ENCODE data around the gene TNS4. TPM values are rescaled to one million over a fixed set of nuclear protein-coding genes. Genes with fewer than 3 reads are reported as not detected.

TNS4 gene
- total RNA-seq, 1 experiment from 2014 or later: 36.6 TPM

GRCh38 chr17:40493697-40494096 lies 7.7 kb downstream of the TNS4 start (continued):
- no peak for TF ChIP-seq TCF7L2 (IDR thresholded peaks at IDR 0.05; ENCODE audit: borderline replicate concordance, extremely low read depth, insufficient read depth, insufficient read length)
- TF ChIP-seq MAX (IDR thresholded peaks at IDR 0.05): no peak
- TF ChIP-seq POLR2AphosphoS5 (IDR thresholded peaks at IDR 0.05; ENCODE audit: low read depth, low read length): no peak

DNA sequence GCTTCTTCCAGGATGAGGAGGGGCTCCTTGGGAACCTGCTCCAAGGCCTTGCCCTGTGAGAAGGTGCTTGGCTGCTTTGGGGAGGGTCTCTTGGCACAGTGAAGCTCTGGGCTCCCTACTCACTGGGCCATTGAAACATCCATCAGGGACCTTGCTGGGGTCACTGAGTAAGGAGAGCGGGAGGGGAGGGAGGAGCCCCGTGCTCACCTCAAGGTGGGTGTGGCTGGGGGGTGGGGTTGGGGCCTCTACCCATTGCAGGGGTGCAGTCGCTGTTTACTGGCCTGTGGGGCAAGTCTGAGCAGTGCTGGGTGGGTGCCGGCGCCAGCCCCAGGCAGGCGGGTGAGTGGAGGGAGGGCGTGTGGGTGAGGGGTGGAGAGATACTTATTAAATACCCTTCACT lies 9.9 kb downstream of the TNS4 start:
- H3K4me3 ChIP-seq (replicated peaks in 1 of 2; ENCODE audit: low read depth in 1 of 2, low read length in 2 of 2): no peak overlapping the region
- H2AFZ ChIP-seq (ENCODE audit: low read depth, low read length, poor library complexity, severe bottlenecking): no peak overlapping the region
- peaks cover 21 to 50% of the 10 kb centered on the region in 2 experiments for H3K4me1 ChIP-seq (ENCODE audit: control insufficient read depth in 1 of 2, insufficient read depth in 2 of 2, low read length in 2 of 2)
- CTCF ChIA-PET: no interaction called here
- H3K27me3 ChIP-seq (ENCODE audit: insufficient read depth, low read length): no peaks in the 10 kb centered on the region
- TF ChIP-seq TCF7L2 (IDR thresholded peaks at IDR 0.05; ENCODE audit: borderline replicate concordance, extremely low read depth, insufficient read depth, insufficient read length) (no peak), POLR2AphosphoS5 (IDR thresholded peaks at IDR 0.05; ENCODE audit: low read depth, low read length) (no peak)
- RAD21 ChIA-PET (ENCODE audit: low non-redundant PET in 1 of 2, low total read pairs in 2 of 2, uncharacterized antibody in 2 of 2, unreplicated experiment in 2 of 2): no interaction called here
- H3K9ac ChIP-seq (ENCODE audit: low read length): no peak overlapping the region
- peaks cover 22 to 37% of the 10 kb centered on the region in 2 experiments for H3K36me3 ChIP-seq (ENCODE audit: control insufficient read depth in 1 of 2, insufficient read depth in 2 of 2, low read length in 2 of 2)
- POLR2A ChIA-PET: no interaction called here
- H3K27ac ChIP-seq (ENCODE audit: low read depth, low read length): no peak overlapping the region
- H3K9me3 ChIP-seq (ENCODE audit: control insufficient read depth in 1 of 2, insufficient read depth in 1 of 2, low read depth in 1 of 2, low read length in 2 of 2): no peaks in the 10 kb centered on the region
- no TSS peak for BruUV-seq (replicated peaks)
- no peak for DNase-seq (ENCODE audit: low read depth, low spot score)
- intact Hi-C loops (cut with micrococcal nuclease): no loop called here
- ATAC-seq: no peak
- H3K4me2 ChIP-seq (ENCODE audit: low read length): no peak overlapping the region
- no peaks in the 10 kb centered on the region for H3K9me2 ChIP-seq (ENCODE audit: insufficient read depth)
- no peaks in the 10 kb centered on the region for H4K20me1 ChIP-seq (ENCODE audit: insufficient read depth)
- H3K79me2 ChIP-seq (ENCODE audit: insufficient read depth, low read length): peaks cover 18% of the 10 kb centered on the region; the same call in 1 of the 2 replicates

GRCh38 chr17:40490982-40491381 lies 10.4 kb downstream of the TNS4 start:
- H3K36me3 ChIP-seq (ENCODE audit: control insufficient read depth in 1 of 2, insufficient read depth in 2 of 2, low read length in 2 of 2): peaks cover 17 to 32% of the 10 kb centered on the region in 2 experiments
- H3K79me2 ChIP-seq (ENCODE audit: insufficient read depth, low read length): peaks cover 13% of the 10 kb centered on the region; the same call in 1 of the 2 replicates
- ChIA-PET RAD21 (ENCODE audit: low non-redundant PET in 1 of 2, low total read pairs in 2 of 2, uncharacterized antibody in 2 of 2, unreplicated experiment in 2 of 2) (no interaction called here), POLR2A (no interaction called here), CTCF (no interaction called here)
- no peak overlapping the region for H3K4me3 ChIP-seq (replicated peaks in 1 of 2; ENCODE audit: low read depth in 1 of 2, low read length in 2 of 2)
- H3K27ac ChIP-seq (ENCODE audit: low read depth, low read length): no peak overlapping the region
- H3K9ac ChIP-seq (ENCODE audit: low read length): no peak overlapping the region
- H2AFZ ChIP-seq (ENCODE audit: low read depth, low read length, poor library complexity, severe bottlenecking): no peak overlapping the region
- H3K9me2 ChIP-seq (ENCODE audit: insufficient read depth): no peaks in the 10 kb centered on the region
- DNase-seq (ENCODE audit: low read depth, low spot score) (no peak), ATAC-seq (no peak)
- no peaks in the 10 kb centered on the region for H3K27me3 ChIP-seq (ENCODE audit: insufficient read depth, low read length)
- no peaks in the 10 kb centered on the region for H3K9me3 ChIP-seq (ENCODE audit: control insufficient read depth in 1 of 2, insufficient read depth in 1 of 2, low read depth in 1 of 2, low read length in 2 of 2)
- intact Hi-C loops (cut with micrococcal nuclease): no loop called here
- H3K4me2 ChIP-seq (ENCODE audit: low read length): no peak overlapping the region
- no peaks in the 10 kb centered on the region for H4K20me1 ChIP-seq (ENCODE audit: insufficient read depth)
- no TSS peak for BruUV-seq (replicated peaks)
- peaks cover 26 to 55% of the 10 kb centered on the region in 2 experiments for H3K4me1 ChIP-seq (ENCODE audit: control insufficient read depth in 1 of 2, insufficient read depth in 2 of 2, low read length in 2 of 2)
- TF ChIP-seq MAX (IDR thresholded peaks at IDR 0.05) (no peak), SIN3A (IDR thresholded peaks at IDR 0.05; ENCODE audit: low read depth) (no peak), JUND (IDR thresholded peaks at IDR 0.05) (no peak), TCF7L2 (IDR thresholded peaks at IDR 0.05; ENCODE audit: borderline replicate concordance, extremely low read depth, insufficient read depth, insufficient read length) (no peak), ELF1 (IDR thresholded peaks at IDR 0.05; ENCODE audit: borderline replicate concordance, low read depth) (no peak), FOSL1 (IDR thresholded peaks at IDR 0.05; ENCODE audit: low read depth) (no peak), REST (IDR thresholded peaks at IDR 0.05; ENCODE audit: low read depth) (no peak), POLR2AphosphoS5 (IDR thresholded peaks at IDR 0.05; ENCODE audit: low read depth, low read length) (no peak), EGR1 (IDR thresholded peaks at IDR 0.05; ENCODE audit: low read depth) (no peak), POLR2A (IDR thresholded peaks at IDR 0.05; ENCODE audit: borderline replicate concordance, extremely low read depth, insufficient read depth, insufficient read length) (no peak)
- TF ChIP-seq, protein P1, sequence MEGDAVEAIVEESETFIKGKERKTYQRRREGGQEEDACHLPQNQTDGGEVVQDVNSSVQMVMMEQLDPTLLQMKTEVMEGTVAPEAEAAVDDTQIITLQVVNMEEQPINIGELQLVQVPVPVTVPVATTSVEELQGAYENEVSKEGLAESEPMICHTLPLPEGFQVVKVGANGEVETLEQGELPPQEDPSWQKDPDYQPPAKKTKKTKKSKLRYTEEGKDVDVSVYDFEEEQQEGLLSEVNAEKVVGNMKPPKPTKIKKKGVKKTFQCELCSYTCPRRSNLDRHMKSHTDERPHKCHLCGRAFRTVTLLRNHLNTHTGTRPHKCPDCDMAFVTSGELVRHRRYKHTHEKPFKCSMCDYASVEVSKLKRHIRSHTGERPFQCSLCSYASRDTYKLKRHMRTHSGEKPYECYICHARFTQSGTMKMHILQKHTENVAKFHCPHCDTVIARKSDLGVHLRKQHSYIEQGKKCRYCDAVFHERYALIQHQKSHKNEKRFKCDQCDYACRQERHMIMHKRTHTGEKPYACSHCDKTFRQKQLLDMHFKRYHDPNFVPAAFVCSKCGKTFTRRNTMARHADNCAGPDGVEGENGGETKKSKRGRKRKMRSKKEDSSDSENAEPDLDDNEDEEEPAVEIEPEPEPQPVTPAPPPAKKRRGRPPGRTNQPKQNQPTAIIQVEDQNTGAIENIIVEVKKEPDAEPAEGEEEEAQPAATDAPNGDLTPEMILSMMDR (IDR thresholded peaks at IDR 0.05 in 2 of 3, conservative IDR thresholded peaks at IDR 0.05 in 1 of 3; ENCODE audit: borderline replicate concordance in 1 of 3, insufficient read depth in 1 of 3, low read depth in 2 of 3, low read length in 2 of 3): no peak
